GM23338 (cell line): ENCODE data around the gene SHFL. TPM values are rescaled to one million over a fixed set of nuclear protein-coding genes. Genes with fewer than 3 reads are reported as not detected.

Source experiments
- ATAC-seq: fragments of 200-7000 bp; cut with Tn5 transposase; 3 replicates; pipeline ENCODE4 v1.9.1; 2020
- DNase-seq: peaks from one replicate; pipeline ENCODE4 v3.0.0-alpha.2; 2015; ENCODE audit warnings: low spot score
- H2AFZ ChIP-seq: fragments of 200-600 bp; sonication (generic); 2 replicates; pipeline ENCODE4 v1.8.0; 2016; ENCODE audit warnings: antibody characterized with exemption, mild to moderate bottlenecking, moderate library complexity
- H3F3A ChIP-seq: fragments of 200-600 bp; sonication (generic); replicated peaks from 2 replicates; pipeline ENCODE4 v1.8.0; 2017; ENCODE audit warnings: antibody characterized with exemption, mixed run types, low read depth
- H3K27ac ChIP-seq: fragments of 200-600 bp; sonication (generic); 2 replicates; pipeline ENCODE4 v1.6.1; 2016; ENCODE audit warnings: low read depth
- H3K27me3 ChIP-seq: fragments of 200-600 bp; sonication (generic); 2 replicates; pipeline ENCODE4 v1.8.0; 2016; ENCODE audit warnings: mild to moderate bottlenecking, mixed run types, moderate library complexity; ENCODE audit not compliant: insufficient read depth
- H3K36me3 ChIP-seq: fragments of 200-600 bp; sonication (generic); 2 replicates; pipeline ENCODE4 v1.8.0; 2016; ENCODE audit warnings: mild to moderate bottlenecking; ENCODE audit not compliant: insufficient read depth
- H3K4me1 ChIP-seq: fragments of 200-600 bp; sonication (generic); 2 replicates; pipeline ENCODE4 v1.8.0; 2016; ENCODE audit warnings: mild to moderate bottlenecking, moderate library complexity; ENCODE audit not compliant: insufficient read depth
- H3K4me2 ChIP-seq: fragments of 200-600 bp; sonication (generic); 2 replicates; pipeline ENCODE4 v1.7.1; 2017; ENCODE audit warnings: mixed run types
- H3K4me3 ChIP-seq: fragments of 200-600 bp; sonication (generic); 2 replicates; pipeline ENCODE4 v1.6.1; 2016; ENCODE audit warnings: mixed run types
- H3K79me2 ChIP-seq: fragments of 200-600 bp; sonication (generic); replicated peaks from 2 replicates; pipeline ENCODE4 v1.8.0; 2017; ENCODE audit warnings: mild to moderate bottlenecking; ENCODE audit not compliant: insufficient read depth
- H3K9me2 ChIP-seq: fragments of 200-600 bp; sonication (generic); 2 replicates; pipeline ENCODE4 v1.8.0; 2017; ENCODE audit not compliant: insufficient read depth
- H4K20me1 ChIP-seq: fragments of 200-600 bp; sonication (generic); replicated peaks from 2 replicates; pipeline ENCODE4 v1.8.0; 2017; ENCODE audit warnings: mild to moderate bottlenecking; ENCODE audit not compliant: insufficient read depth
- H3K27ac Mint-ChIP-seq: 2 replicates; pipeline ENCODE4 v1.8.0; 2020; ENCODE audit warnings: inconsistent platforms, mild to moderate bottlenecking, moderate library complexity, mixed read lengths
- H3K27me3 Mint-ChIP-seq: 3 replicates; pipeline ENCODE4 v1.8.0; 2022; ENCODE audit warnings: low read depth, mild to moderate bottlenecking, moderate library complexity, mixed read lengths, inconsistent platforms; ENCODE audit not compliant: insufficient read depth, poor library complexity
- H3K36me3 Mint-ChIP-seq: 3 replicates; pipeline ENCODE4 v1.8.0; 2021; ENCODE audit warnings: low read depth, mild to moderate bottlenecking, inconsistent platforms, moderate library complexity, mixed read lengths
- H3K4me1 Mint-ChIP-seq: 3 replicates; pipeline ENCODE4 v1.8.0; 2020; ENCODE audit warnings: mild to moderate bottlenecking, inconsistent platforms, mixed read lengths
- H3K4me3 Mint-ChIP-seq: 3 replicates; pipeline ENCODE4 v1.8.0; 2021; ENCODE audit warnings: moderate library complexity, mild to moderate bottlenecking, inconsistent platforms, mixed read lengths
- H3K9me3 Mint-ChIP-seq: 3 replicates; pipeline ENCODE4 v1.8.0; 2020; ENCODE audit warnings: moderate library complexity, mild to moderate bottlenecking, inconsistent platforms, mixed read lengths
- CREB1 ChIP-seq: fragments of 250-450 bp; sonication (Bioruptor Pico); IDR thresholded peaks from 2 replicates; pipeline ENCODE4 v1.5.0; 2020; ENCODE audit warnings: low read depth, mild to moderate bottlenecking, moderate library complexity
- EZH2 ChIP-seq: fragments of 200-600 bp; sonication (generic); IDR thresholded peaks from one replicate; pipeline ENCODE4 v1.8.0; 2017; ENCODE audit warnings: antibody characterized with exemption, mild to moderate bottlenecking, low read depth; ENCODE audit not compliant: unreplicated experiment
- EZH2phosphoT487 ChIP-seq: fragments of 200-600 bp; sonication (generic); IDR thresholded peaks from one replicate; pipeline ENCODE4 v1.8.1; 2018; ENCODE audit warnings: antibody characterized with exemption; ENCODE audit not compliant: unreplicated experiment
- JUNB ChIP-seq: IDR thresholded peaks from one replicate; pipeline ENCODE4 v1.6.1; 2016; ENCODE audit warnings: antibody characterized with exemption; ENCODE audit not compliant: unreplicated experiment
- NANOG ChIP-seq: IDR thresholded peaks from 2 replicates; pipeline ENCODE4 v1.6.1; 2016; ENCODE audit warnings: antibody characterized with exemption, borderline replicate concordance
- POLR2AphosphoS5 ChIP-seq: IDR thresholded peaks from 2 replicates; pipeline ENCODE4 v1.6.1; 2016; ENCODE audit warnings: antibody characterized with exemption, low read depth
- STAT1 ChIP-seq: IDR thresholded peaks from one replicate; pipeline ENCODE4 v1.6.1; 2016; ENCODE audit warnings: antibody characterized with exemption; ENCODE audit not compliant: unreplicated experiment
- ZNF114 ChIP-seq: fragments of 250-450 bp; sonication (Bioruptor Pico); IDR thresholded peaks from 2 replicates; pipeline ENCODE4 v1.5.0; 2020; ENCODE audit warnings: mild to moderate bottlenecking, moderate library complexity
- ZNF331 ChIP-seq: fragments of 250-450 bp; sonication (Bioruptor Pico); IDR thresholded peaks from 2 replicates; pipeline ENCODE4 v1.5.0; 2020; ENCODE audit warnings: low read depth, mild to moderate bottlenecking, moderate library complexity
- polyA plus RNA-seq: library from polyadenylated mRNA; unstranded; fragments of >200 nt; fragmentation: Nextera tagmentation; extraction: Ambion mirVana; gene quantifications from 2 replicates; pipeline ENCODE4 v1.2.1, GENCODE V29; 2016
- total RNA-seq: library from RNA; depleted of rRNA; stranded (reverse); fragments of >200 nt; shearing (Covaris generic); gene quantifications from 2 replicates; pipeline ENCODE4 v1.2.3, GENCODE V29; 2014
- TF ChIP-seq, protein P1 (sequence below): IDR thresholded peaks from 2 replicates; pipeline ENCODE4 v1.6.1; 2016; ENCODE audit warnings: antibody characterized with exemption
- TF ChIP-seq, protein P2 (sequence below): IDR thresholded peaks from one replicate; pipeline ENCODE4 v1.6.1; 2018; ENCODE audit warnings: antibody characterized with exemption; ENCODE audit not compliant: unreplicated experiment
- TF ChIP-seq, protein P3 (sequence below), 2 experiments: fragments of 200-600 bp in 1 of 2; sonication (generic) in 1 of 2; conservative IDR thresholded peaks; 2 replicates each; pipeline versions ENCODE4 v1.5.1 to v1.6.1; 2016 to 2017; ENCODE audit warnings: antibody characterized with exemption in 2 of 2, low read depth in 2 of 2, mild to moderate bottlenecking in 2 of 2, moderate library complexity in 1 of 2
- TF ChIP-seq, protein P4 (sequence below): fragments of 250-450 bp; sonication (Bioruptor Pico); IDR thresholded peaks from 2 replicates; pipeline ENCODE4 v1.5.0; 2020; ENCODE audit warnings: mild to moderate bottlenecking, moderate library complexity

Gene SHFL
- total and polyA plus RNA-seq, 2 experiments from 2014 or later = 31.7 to 32.1 TPM

DNA sequence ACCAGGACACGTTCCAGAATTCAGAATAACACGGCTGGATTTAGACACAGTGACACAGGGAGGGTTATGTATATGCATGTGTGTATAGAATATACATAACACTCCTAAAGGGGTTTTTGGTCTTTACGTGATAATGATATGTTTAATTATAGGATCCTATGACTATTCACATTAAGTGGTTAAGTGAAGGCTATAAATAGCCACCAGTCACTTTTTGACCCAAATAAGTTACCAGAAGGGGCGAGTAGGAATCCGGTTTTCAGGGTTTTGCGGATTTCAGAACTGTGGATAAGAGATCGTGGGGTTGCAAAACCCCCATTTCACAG, 9.5 kb downstream of the SHFL start:
- H3F3A ChIP-seq = peaks cover 5% of the 10 kb centered on the region
- peaks cover 29% of the 10 kb centered on the region for H3K27me3 ChIP-seq
- TF ChIP-seq EZH2 (no peak), ZNF331 (CRISPR knock-in tag) (no peak), ZNF114 (CRISPR knock-in tag) (no peak), JUNB (no peak), POLR2AphosphoS5 (no peak), STAT1 (no peak), EZH2phosphoT487 (no peak), NANOG (no peak), CREB1 (no peak)
- TF ChIP-seq, protein P1, sequence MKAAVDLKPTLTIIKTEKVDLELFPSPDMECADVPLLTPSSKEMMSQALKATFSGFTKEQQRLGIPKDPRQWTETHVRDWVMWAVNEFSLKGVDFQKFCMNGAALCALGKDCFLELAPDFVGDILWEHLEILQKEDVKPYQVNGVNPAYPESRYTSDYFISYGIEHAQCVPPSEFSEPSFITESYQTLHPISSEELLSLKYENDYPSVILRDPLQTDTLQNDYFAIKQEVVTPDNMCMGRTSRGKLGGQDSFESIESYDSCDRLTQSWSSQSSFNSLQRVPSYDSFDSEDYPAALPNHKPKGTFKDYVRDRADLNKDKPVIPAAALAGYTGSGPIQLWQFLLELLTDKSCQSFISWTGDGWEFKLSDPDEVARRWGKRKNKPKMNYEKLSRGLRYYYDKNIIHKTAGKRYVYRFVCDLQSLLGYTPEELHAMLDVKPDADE = no peak
- TF ChIP-seq, protein P2, sequence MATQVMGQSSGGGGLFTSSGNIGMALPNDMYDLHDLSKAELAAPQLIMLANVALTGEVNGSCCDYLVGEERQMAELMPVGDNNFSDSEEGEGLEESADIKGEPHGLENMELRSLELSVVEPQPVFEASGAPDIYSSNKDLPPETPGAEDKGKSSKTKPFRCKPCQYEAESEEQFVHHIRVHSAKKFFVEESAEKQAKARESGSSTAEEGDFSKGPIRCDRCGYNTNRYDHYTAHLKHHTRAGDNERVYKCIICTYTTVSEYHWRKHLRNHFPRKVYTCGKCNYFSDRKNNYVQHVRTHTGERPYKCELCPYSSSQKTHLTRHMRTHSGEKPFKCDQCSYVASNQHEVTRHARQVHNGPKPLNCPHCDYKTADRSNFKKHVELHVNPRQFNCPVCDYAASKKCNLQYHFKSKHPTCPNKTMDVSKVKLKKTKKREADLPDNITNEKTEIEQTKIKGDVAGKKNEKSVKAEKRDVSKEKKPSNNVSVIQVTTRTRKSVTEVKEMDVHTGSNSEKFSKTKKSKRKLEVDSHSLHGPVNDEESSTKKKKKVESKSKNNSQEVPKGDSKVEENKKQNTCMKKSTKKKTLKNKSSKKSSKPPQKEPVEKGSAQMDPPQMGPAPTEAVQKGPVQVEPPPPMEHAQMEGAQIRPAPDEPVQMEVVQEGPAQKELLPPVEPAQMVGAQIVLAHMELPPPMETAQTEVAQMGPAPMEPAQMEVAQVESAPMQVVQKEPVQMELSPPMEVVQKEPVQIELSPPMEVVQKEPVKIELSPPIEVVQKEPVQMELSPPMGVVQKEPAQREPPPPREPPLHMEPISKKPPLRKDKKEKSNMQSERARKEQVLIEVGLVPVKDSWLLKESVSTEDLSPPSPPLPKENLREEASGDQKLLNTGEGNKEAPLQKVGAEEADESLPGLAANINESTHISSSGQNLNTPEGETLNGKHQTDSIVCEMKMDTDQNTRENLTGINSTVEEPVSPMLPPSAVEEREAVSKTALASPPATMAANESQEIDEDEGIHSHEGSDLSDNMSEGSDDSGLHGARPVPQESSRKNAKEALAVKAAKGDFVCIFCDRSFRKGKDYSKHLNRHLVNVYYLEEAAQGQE = no peak
- TF ChIP-seq, protein P3, sequence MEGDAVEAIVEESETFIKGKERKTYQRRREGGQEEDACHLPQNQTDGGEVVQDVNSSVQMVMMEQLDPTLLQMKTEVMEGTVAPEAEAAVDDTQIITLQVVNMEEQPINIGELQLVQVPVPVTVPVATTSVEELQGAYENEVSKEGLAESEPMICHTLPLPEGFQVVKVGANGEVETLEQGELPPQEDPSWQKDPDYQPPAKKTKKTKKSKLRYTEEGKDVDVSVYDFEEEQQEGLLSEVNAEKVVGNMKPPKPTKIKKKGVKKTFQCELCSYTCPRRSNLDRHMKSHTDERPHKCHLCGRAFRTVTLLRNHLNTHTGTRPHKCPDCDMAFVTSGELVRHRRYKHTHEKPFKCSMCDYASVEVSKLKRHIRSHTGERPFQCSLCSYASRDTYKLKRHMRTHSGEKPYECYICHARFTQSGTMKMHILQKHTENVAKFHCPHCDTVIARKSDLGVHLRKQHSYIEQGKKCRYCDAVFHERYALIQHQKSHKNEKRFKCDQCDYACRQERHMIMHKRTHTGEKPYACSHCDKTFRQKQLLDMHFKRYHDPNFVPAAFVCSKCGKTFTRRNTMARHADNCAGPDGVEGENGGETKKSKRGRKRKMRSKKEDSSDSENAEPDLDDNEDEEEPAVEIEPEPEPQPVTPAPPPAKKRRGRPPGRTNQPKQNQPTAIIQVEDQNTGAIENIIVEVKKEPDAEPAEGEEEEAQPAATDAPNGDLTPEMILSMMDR (conservative IDR thresholded peaks at IDR 0.05; ENCODE audit: low read depth in 2 of 2) = no peak
- TF ChIP-seq, protein P4, sequence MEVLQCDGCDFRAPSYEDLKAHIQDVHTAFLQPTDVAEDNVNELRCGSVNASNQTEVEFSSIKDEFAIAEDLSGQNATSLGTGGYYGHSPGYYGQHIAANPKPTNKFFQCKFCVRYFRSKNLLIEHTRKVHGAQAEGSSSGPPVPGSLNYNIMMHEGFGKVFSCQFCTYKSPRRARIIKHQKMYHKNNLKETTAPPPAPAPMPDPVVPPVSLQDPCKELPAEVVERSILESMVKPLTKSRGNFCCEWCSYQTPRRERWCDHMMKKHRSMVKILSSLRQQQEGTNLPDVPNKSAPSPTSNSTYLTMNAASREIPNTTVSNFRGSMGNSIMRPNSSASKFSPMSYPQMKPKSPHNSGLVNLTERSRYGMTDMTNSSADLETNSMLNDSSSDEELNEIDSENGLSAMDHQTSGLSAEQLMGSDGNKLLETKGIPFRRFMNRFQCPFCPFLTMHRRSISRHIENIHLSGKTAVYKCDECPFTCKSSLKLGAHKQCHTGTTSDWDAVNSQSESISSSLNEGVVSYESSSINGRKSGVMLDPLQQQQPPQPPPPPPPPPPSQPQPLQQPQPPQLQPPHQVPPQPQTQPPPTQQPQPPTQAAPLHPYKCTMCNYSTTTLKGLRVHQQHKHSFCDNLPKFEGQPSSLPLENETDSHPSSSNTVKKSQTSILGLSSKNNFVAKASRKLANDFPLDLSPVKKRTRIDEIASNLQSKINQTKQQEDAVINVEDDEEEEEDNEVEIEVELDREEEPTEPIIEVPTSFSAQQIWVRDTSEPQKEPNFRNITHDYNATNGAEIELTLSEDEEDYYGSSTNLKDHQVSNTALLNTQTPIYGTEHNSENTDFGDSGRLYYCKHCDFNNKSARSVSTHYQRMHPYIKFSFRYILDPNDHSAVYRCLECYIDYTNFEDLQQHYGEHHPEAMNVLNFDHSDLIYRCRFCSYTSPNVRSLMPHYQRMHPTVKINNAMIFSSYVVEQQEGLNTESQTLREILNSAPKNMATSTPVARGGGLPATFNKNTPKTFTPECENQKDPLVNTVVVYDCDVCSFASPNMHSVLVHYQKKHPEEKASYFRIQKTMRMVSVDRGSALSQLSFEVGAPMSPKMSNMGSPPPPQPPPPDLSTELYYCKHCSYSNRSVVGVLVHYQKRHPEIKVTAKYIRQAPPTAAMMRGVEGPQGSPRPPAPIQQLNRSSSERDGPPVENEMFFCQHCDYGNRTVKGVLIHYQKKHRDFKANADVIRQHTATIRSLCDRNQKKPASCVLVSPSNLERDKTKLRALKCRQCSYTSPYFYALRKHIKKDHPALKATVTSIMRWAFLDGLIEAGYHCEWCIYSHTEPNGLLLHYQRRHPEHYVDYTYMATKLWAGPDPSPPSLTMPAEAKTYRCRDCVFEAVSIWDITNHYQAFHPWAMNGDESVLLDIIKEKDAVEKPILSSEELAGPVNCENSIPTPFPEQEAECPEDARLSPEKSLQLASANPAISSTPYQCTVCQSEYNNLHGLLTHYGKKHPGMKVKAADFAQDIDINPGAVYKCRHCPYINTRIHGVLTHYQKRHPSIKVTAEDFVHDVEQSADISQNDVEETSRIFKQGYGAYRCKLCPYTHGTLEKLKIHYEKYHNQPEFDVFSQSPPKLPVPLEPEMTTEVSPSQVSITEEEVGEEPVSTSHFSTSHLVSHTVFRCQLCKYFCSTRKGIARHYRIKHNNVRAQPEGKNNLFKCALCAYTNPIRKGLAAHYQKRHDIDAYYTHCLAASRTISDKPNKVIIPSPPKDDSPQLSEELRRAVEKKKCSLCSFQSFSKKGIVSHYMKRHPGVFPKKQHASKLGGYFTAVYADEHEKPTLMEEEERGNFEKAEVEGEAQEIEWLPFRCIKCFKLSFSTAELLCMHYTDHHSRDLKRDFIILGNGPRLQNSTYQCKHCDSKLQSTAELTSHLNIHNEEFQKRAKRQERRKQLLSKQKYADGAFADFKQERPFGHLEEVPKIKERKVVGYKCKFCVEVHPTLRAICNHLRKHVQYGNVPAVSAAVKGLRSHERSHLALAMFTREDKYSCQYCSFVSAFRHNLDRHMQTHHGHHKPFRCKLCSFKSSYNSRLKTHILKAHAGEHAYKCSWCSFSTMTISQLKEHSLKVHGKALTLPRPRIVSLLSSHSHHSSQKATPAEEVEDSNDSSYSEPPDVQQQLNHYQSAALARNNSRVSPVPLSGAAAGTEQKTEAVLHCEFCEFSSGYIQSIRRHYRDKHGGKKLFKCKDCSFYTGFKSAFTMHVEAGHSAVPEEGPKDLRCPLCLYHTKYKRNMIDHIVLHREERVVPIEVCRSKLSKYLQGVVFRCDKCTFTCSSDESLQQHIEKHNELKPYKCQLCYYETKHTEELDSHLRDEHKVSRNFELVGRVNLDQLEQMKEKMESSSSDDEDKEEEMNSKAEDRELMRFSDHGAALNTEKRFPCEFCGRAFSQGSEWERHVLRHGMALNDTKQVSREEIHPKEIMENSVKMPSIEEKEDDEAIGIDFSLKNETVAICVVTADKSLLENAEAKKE (CRISPR knock-in tag) = no peak
- DNase-seq = no peak
- no peaks in the 10 kb centered on the region for H3K36me3 ChIP-seq
- peak overlapping the region; percentile 76 for H3K4me2 ChIP-seq
- no peak for ATAC-seq
- Mint-ChIP-seq H3K9me3 (no peaks in the 10 kb centered on the region; the same call in 2 of the 3 replicates), H3K4me3 (peak overlapping the region; percentile 50; the same call in 2 of the 3 replicates), H3K27me3 (peaks cover 31% of the 10 kb centered on the region), H3K27ac (no peak overlapping the region), H3K4me1 (peaks cover 2% of the 10 kb centered on the region; the same call in 2 of the 3 replicates), H3K36me3 (peaks cover 11% of the 10 kb centered on the region)
- no peaks in the 10 kb centered on the region for H3K9me2 ChIP-seq
- no peak overlapping the region for H3K27ac ChIP-seq
- no peaks in the 10 kb centered on the region; the same call in 1 of the 2 replicates for H3K4me1 ChIP-seq
- H3K4me3 ChIP-seq = peak overlapping the region; percentile 48; the same call in 1 of the 2 replicates
- 0 out of 2 replicates have a peak overlapping the region, but pooled peaks have one; percentile 88 for H2AFZ ChIP-seq
- no peaks in the 10 kb centered on the region for H3K79me2 ChIP-seq
- no peaks in the 10 kb centered on the region for H4K20me1 ChIP-seq
